IMR-90 (cell line): ENCODE measurements around the gene LRRFIP1. TPM values are rescaled to one million over a fixed set of nuclear protein-coding genes. Genes with fewer than 3 reads are reported as not detected.
"Not testable (repeated sequence)": the region's sequence is repeated elsewhere in the genome, so short reads cannot be mapped to it uniquely, and the experiment has no call there.

Source experiments
- ATAC-seq: fragments of 200-7000 bp; cut with Tn5 transposase; 2 replicates; pipeline ENCODE4 v1.9.1; 2020; ENCODE audit warnings: low read depth, mild to moderate bottlenecking, moderate library complexity
- BruUV-seq: library from RNA; stranded (reverse); fragments of 400-500 nt; replicated peaks from 2 replicates; lab custom pipeline; 2021; lab: Mats Ljungman, UMichigan
- CTCF ChIA-PET: fragments of 300-600 bp; formaldehyde crosslinking; extraction: SDS; loops from one replicate; lab custom pipeline; 2021; ENCODE audit warnings: antibody characterized with exemption; lab: Yijun Ruan, JAX
- POLR2A ChIA-PET: fragments of 300-600 bp; sonication (Branson Sonifier 250); formaldehyde crosslinking; loops from one replicate; lab custom pipeline; 2022; ENCODE audit warnings: antibody characterized with exemption; ENCODE audit not compliant: unreplicated experiment; lab: Charles Lee
- DNase-seq: peaks from one replicate; pipeline ENCODE4 v3.0.0; 2013
- H2AFZ ChIP-seq: replicated peaks from 2 replicates; pipeline ENCODE3; 2013; ENCODE audit warnings: low read length, mild to moderate bottlenecking; ENCODE audit not compliant: poor library complexity
- H2AK5ac ChIP-seq: 2 replicates; pipeline ENCODE4 v1.6.1; 2013; ENCODE audit warnings: low read depth, low read length, inconsistent platforms
- H2AK9ac ChIP-seq: replicated peaks from 2 replicates; pipeline ENCODE3; 2013; ENCODE audit warnings: mild to moderate bottlenecking, low read depth, low read length, moderate library complexity; ENCODE audit not compliant: poor library complexity
- H2BK120ac ChIP-seq: 2 replicates; pipeline ENCODE4 v1.6.1; 2013; ENCODE audit warnings: low read depth, low read length, inconsistent platforms
- H2BK15ac ChIP-seq: 3 replicates; pipeline ENCODE4 v1.6.1; 2013; ENCODE audit warnings: low read depth, low read length, inconsistent platforms
- H2BK20ac ChIP-seq: 2 replicates; pipeline ENCODE4 v1.6.1; 2013; ENCODE audit warnings: low read depth, mild to moderate bottlenecking, inconsistent platforms, low read length, moderate library complexity
- H2BK5ac ChIP-seq: 2 replicates; pipeline ENCODE4 v1.6.1; 2013; ENCODE audit warnings: mild to moderate bottlenecking, low read depth, low read length, inconsistent platforms; ENCODE audit not compliant: poor library complexity, severe bottlenecking
- H3K14ac ChIP-seq: replicated peaks from 2 replicates; pipeline ENCODE4 v1.6.1; 2013; ENCODE audit warnings: low read depth, low read length, inconsistent platforms
- H3K18ac ChIP-seq: 2 replicates; pipeline ENCODE4 v1.6.1; 2013; ENCODE audit warnings: low read depth, low read length, control low read depth
- H3K23ac ChIP-seq: 2 replicates; pipeline ENCODE4 v1.6.1; 2013; ENCODE audit warnings: low read depth, low read length, inconsistent platforms
- H3K27ac ChIP-seq: 2 replicates; pipeline ENCODE4 v1.5.1; 2013; ENCODE audit warnings: mild to moderate bottlenecking, control low read depth, low read length; ENCODE audit not compliant: insufficient read depth
- H3K27me3 ChIP-seq: 2 replicates; pipeline ENCODE4 v1.6.1; 2013; ENCODE audit warnings: low read length; ENCODE audit not compliant: control insufficient read depth, insufficient read depth
- H3K36me3 ChIP-seq: 2 replicates; pipeline ENCODE4 v1.6.1; 2013; ENCODE audit warnings: low read length, mixed read lengths; ENCODE audit not compliant: control insufficient read depth, insufficient read depth
- H3K4ac ChIP-seq: 2 replicates; pipeline ENCODE4 v1.6.1; 2013; ENCODE audit warnings: low read depth, low read length, inconsistent platforms
- H3K4me1 ChIP-seq: 2 replicates; pipeline ENCODE4 v1.6.1; 2013; ENCODE audit warnings: low read length, mixed read lengths; ENCODE audit not compliant: control insufficient read depth, insufficient read depth
- H3K4me2 ChIP-seq: 2 replicates; pipeline ENCODE4 v1.6.1; 2013; ENCODE audit warnings: low read depth, mild to moderate bottlenecking, control low read depth, low read length, moderate library complexity
- H3K4me3 ChIP-seq: 2 replicates; pipeline ENCODE4 v1.5.1; 2013; ENCODE audit warnings: low read depth, mild to moderate bottlenecking, control low read depth, low read length, moderate library complexity; ENCODE audit not compliant: insufficient read depth
- H3K56ac ChIP-seq: 2 replicates; pipeline ENCODE4 v1.6.1; 2013; ENCODE audit warnings: low read length, inconsistent platforms; ENCODE audit not compliant: insufficient read depth; ENCODE audit errors: extremely low read depth
- H3K79me1 ChIP-seq, 2 experiments: 2 replicates each; pipeline ENCODE4 v1.6.1; 2013; ENCODE audit warnings: low read length in 2 of 2, inconsistent platforms in 1 of 2, low read depth in 1 of 2
- H3K9ac ChIP-seq: 2 replicates; pipeline ENCODE4 v1.6.1; 2013; ENCODE audit warnings: low read depth, low read length, control low read depth
- H3K9me1 ChIP-seq: 2 replicates; pipeline ENCODE4 v1.6.1; 2013; ENCODE audit warnings: low read length, inconsistent platforms; ENCODE audit not compliant: insufficient read depth
- H3K9me3 ChIP-seq: 2 replicates; pipeline ENCODE4 v1.6.1; 2013; ENCODE audit warnings: low read length; ENCODE audit not compliant: control insufficient read depth, insufficient read depth
- H4K20me1 ChIP-seq: 2 replicates; pipeline ENCODE4 v1.6.1; 2013; ENCODE audit warnings: low read length, inconsistent platforms; ENCODE audit not compliant: insufficient read depth
- H4K5ac ChIP-seq: 2 replicates; pipeline ENCODE4 v1.6.1; 2013; ENCODE audit warnings: mild to moderate bottlenecking, low read depth, low read length, control low read depth
- H4K8ac ChIP-seq, 2 experiments: 2 replicates each; pipeline ENCODE4 v1.6.1; 2013; ENCODE audit warnings: low read depth in 2 of 2, low read length in 2 of 2, control low read depth in 1 of 2, inconsistent platforms in 1 of 2
- H4K91ac ChIP-seq: 2 replicates; pipeline ENCODE4 v1.6.1; 2013; ENCODE audit warnings: low read depth, low read length, inconsistent platforms; ENCODE audit not compliant: insufficient read depth
- WGBS, 2 experiments: methylation state at CpG; one replicate each; pipeline versions ENCODE4 v1.1.5 to v1.1.7; 2013; ENCODE audit warnings: missing lambda C conversion rate in 2 of 2; ENCODE audit not compliant: insufficient read length in 1 of 2; ENCODE audit errors: extremely low coverage in 2 of 2; 5-methylcytosine and 5-hydroxymethylcytosine counted together
- dilution Hi-C: fragments of 300-500 bp; cut with HindIII; formaldehyde crosslinking; loops from one replicate; pipeline ENCODE4 v1.14.3; 2018; ENCODE audit warnings: low sequenced_read_pairs; ENCODE audit not compliant: unreplicated experiment
- in situ Hi-C: fragments of 300-500 bp; cut with MboI; formaldehyde crosslinking; loops from 3 replicates; pipeline ENCODE4 v1.14.3; 2019; ENCODE audit warnings: low sequenced_read_pairs, inconsistent platforms, mixed read lengths
- intact Hi-C: fragments of 100-400 bp; cut with micrococcal nuclease; formaldehyde crosslinking; loops from 2 replicates; pipeline ENCODE4 v1.10.0; 2022
- polyA plus RNA-seq, 3 experiments: library from polyadenylated mRNA; depleted of rRNA; stranded (reverse); fragments of >200 nt; gene quantifications; 2 replicates each; pipeline ENCODE4 v1.2.3, GENCODE V29; 2012; ENCODE audit warnings: low replicate concordance in 1 of 3
- total RNA-seq: library from RNA; depleted of rRNA; stranded (reverse); fragments of >200 nt; gene quantifications from 2 replicates; pipeline ENCODE4 v1.2.3, GENCODE V29; 2012

Gene LRRFIP1
- total and polyA plus RNA-seq, 2 of the 4 experiments (the other 2 are of a cell fraction) = 52.2 to 54.4 TPM

- H3K4ac ChIP-seq, POLR2A ChIA-PET, H3K9ac ChIP-seq, H3K9me3 ChIP-seq, H3K9me1 ChIP-seq, H3K56ac ChIP-seq, H3K4me1 ChIP-seq, H4K20me1 ChIP-seq, H3K27me3 ChIP-seq, H3K14ac ChIP-seq, H2AFZ ChIP-seq, H4K91ac ChIP-seq, H2AK9ac ChIP-seq, H2AK5ac ChIP-seq, H3K23ac ChIP-seq, intact Hi-C loops, ATAC-seq, H4K8ac ChIP-seq, H3K4me3 ChIP-seq, H3K18ac ChIP-seq, H3K4me2 ChIP-seq, H3K36me3 ChIP-seq, H2BK20ac ChIP-seq, H3K79me1 ChIP-seq, H2BK5ac ChIP-seq, BruUV-seq, H3K27ac ChIP-seq, dilution Hi-C loops, DNase-seq, H4K5ac ChIP-seq, H2BK120ac ChIP-seq, H2BK15ac ChIP-seq, in situ Hi-C loops: not testable (repeated sequence)
- CTCF ChIA-PET = interaction anchor here (0.7 kb wide), 1 partner anchor 176 kb away, joined by 4 read pairs; no protein-coding TSS in a partner anchor
- no CpG with 5 or more reads among the region's 5 CpGs for WGBS, 2 experiments
Observed at GRCh38 chr2:237595829-237596519, 31.4 kb upstream of the LRRFIP1 start.
